Nephron progenitor cell (in vitro differentiated cells): ENCODE results near the gene ZNF521.

Source experiments
- DNase-seq: peaks from one replicate; pipeline ENCODE4 v3.0.0; 2021
- H3K27ac Mint-ChIP-seq: 2 replicates; pipeline ENCODE4 v1.8.0; 2021; ENCODE audit warnings: mild to moderate bottlenecking, moderate library complexity, mixed read lengths
- H3K27me3 Mint-ChIP-seq: 2 replicates; pipeline ENCODE4 v1.8.0; 2021; ENCODE audit warnings: mild to moderate bottlenecking, low read depth, mixed read lengths; ENCODE audit not compliant: poor library complexity
- H3K36me3 Mint-ChIP-seq: 2 replicates; pipeline ENCODE4 v1.8.0; 2021; ENCODE audit warnings: low read depth, mixed read lengths
- H3K4me1 Mint-ChIP-seq: 2 replicates; pipeline ENCODE4 v1.8.0; 2021; ENCODE audit warnings: mixed read lengths
- H3K4me3 Mint-ChIP-seq: 2 replicates; pipeline ENCODE4 v1.8.0; 2021; ENCODE audit warnings: mild to moderate bottlenecking, moderate library complexity, mixed read lengths
- H3K9me3 Mint-ChIP-seq: 2 replicates; pipeline ENCODE4 v1.8.0; 2021; ENCODE audit warnings: mild to moderate bottlenecking, moderate library complexity, mixed read lengths
- CTCF ChIP-seq: fragments of 200-600 bp; sonication (generic); IDR thresholded peaks from 2 replicates; pipeline ENCODE4 v1.5.0; 2021; ENCODE audit warnings: antibody characterized with exemption

The ZNF521 gene

DNA sequence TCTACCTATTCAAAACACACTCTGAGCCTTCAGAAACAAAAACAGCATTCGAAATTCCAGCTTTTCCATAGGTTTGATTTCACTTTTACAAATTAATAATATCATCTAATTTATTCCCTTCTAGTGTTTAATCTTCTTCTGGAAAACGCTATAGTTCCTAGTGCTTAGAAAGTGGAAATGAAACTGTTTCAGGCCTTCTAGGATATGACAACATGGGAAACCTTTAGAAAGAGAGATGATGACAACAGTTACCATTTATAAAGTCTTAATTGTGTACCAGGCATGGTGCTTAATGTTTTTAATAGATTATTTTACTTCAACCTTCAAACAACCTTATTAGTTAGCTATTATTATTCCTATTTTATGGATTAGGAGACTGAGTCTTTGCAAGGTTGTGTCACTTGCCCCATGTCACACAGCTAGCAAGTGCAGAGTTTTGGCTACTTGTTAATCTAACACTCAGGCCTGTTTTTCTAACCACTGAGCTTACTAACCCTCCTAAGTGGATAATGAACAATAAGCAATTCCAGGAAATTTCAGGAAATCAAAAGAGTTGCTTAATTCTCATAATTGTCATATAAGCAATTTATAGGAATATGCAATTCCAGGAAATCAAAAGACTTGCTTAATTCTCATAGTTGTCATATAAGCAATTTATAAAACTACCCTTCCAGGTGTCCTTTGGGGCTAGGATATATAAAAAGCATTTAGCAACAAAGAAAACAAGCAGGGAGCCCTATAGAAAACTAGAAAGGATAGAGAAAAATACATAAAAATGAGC, 206.0 kb downstream of the ZNF521 start:
- peaks cover 26% of the 10 kb centered on the region for H3K36me3 Mint-ChIP-seq
- no peak for TF ChIP-seq CTCF
- DNase-seq, result no peak
- H3K4me3 Mint-ChIP-seq, result no peak overlapping the region
- H3K4me1 Mint-ChIP-seq, result peaks cover 40% of the 10 kb centered on the region
- no peak overlapping the region for H3K27ac Mint-ChIP-seq
- no peaks in the 10 kb centered on the region for H3K9me3 Mint-ChIP-seq
- H3K27me3 Mint-ChIP-seq, result no peaks in the 10 kb centered on the region

- Mint-ChIP-seq H3K4me3 (no peak overlapping the region), H3K36me3 (peaks cover 31% of the 10 kb centered on the region), H3K4me1 (peaks cover 51% of the 10 kb centered on the region), H3K27me3 (no peaks in the 10 kb centered on the region), H3K27ac (no peak overlapping the region), H3K9me3 (no peaks in the 10 kb centered on the region)
- no peak for TF ChIP-seq CTCF
- no peak for DNase-seq
Observed at GRCh38 chr18:25144820-25145219, 207.1 kb downstream of the ZNF521 start.

- H3K4me1 Mint-ChIP-seq, result peaks cover 63% of the 10 kb centered on the region
- H3K4me3 Mint-ChIP-seq, result no peak overlapping the region
- TF ChIP-seq CTCF, result no peak
- H3K27ac Mint-ChIP-seq, result no peak overlapping the region
- no peak for DNase-seq
- H3K9me3 Mint-ChIP-seq, result no peaks in the 10 kb centered on the region
- H3K36me3 Mint-ChIP-seq, result peaks cover 29% of the 10 kb centered on the region
- H3K27me3 Mint-ChIP-seq, result no peaks in the 10 kb centered on the region
Observed at GRCh38 chr18:25141886-25142285, 210.1 kb downstream of the ZNF521 start.

DNA sequence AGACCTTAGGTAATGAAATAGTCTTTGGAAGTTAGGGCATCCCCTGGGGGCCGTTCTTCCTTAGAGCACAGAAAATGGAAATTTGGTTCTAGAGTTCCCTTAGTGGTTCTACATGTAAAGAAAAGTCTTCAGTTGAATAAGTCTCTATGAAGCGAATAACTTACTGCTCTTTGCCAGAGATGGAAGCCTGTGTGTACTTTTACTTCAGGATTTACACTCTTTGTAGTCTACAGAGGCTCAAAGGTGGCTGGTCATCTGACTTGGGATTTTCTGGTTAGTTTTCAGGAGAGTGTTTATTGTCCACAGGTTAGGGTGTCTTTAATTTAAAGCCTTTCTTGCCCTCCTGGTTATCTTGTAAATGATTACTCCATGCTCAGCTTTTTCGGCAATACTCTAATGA, 210.6 kb downstream of the ZNF521 start:
- H3K27ac Mint-ChIP-seq, result no peak overlapping the region
- TF ChIP-seq CTCF, result no peak
- no peaks in the 10 kb centered on the region for H3K27me3 Mint-ChIP-seq
- H3K36me3 Mint-ChIP-seq, result peaks cover 24% of the 10 kb centered on the region
- H3K4me1 Mint-ChIP-seq, result peaks cover 68% of the 10 kb centered on the region
- H3K9me3 Mint-ChIP-seq, result no peaks in the 10 kb centered on the region
- no peak overlapping the region for H3K4me3 Mint-ChIP-seq
- no peak for DNase-seq

DNA sequence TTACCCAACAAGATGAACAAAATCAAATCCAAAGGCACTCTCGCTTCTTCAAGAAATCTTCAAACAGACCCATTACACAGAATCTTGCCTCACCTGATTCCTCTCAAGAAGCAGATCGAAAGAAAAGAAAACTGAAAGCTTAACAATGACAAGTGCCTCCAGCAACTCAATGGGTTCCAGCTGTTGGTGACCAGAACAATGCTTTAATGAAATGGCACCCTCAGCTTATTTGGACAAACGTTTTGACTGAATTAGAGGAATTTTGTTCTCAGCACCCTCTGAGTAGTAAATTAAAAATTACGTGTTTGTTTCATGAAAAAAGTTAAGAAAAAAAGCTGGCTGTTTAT, 211.0 kb downstream of the ZNF521 start:
- no peak overlapping the region for H3K27ac Mint-ChIP-seq
- no peak for TF ChIP-seq CTCF
- no peak for DNase-seq
- no peak overlapping the region for H3K4me3 Mint-ChIP-seq
- H3K36me3 Mint-ChIP-seq, result peaks cover 24% of the 10 kb centered on the region
- peaks cover 73% of the 10 kb centered on the region for H3K4me1 Mint-ChIP-seq
- no peaks in the 10 kb centered on the region for H3K9me3 Mint-ChIP-seq
- no peaks in the 10 kb centered on the region for H3K27me3 Mint-ChIP-seq
